ENCODE results near the gene MET. TPM values are rescaled to one million over a fixed set of nuclear protein-coding genes. Genes with fewer than 3 reads are reported as not detected.

The MET gene
- total and polyA plus RNA-seq, 2 donors (not counting 1 experiment from before 2014, with no cell fraction given), result 33.4 to 44.4 TPM

GRCh38 chr7:116802746-116803152, 130.8 kb downstream of the MET start:
- Histone ChIP-seq H3K27ac (ENCODE audit: insufficient read depth, low read length) (peak overlapping the region; percentile 34), H3K4me3 (replicated peaks in 1 of 4; ENCODE audit: control extremely low read depth in 1 of 4, insufficient read depth in 1 of 4, low read depth in 3 of 4, low read length in 4 of 4) (no peak overlapping the region), H3K79me2 (ENCODE audit: control insufficient read depth, insufficient read depth, low read length) (no peaks in the 10 kb centered on the region), H3K9ac (ENCODE audit: insufficient read depth, low read length) (peak overlapping the region; percentile 32), H3K9me3 (ENCODE audit: control insufficient read depth, insufficient read depth, low read depth, low read length) (no peaks in the 10 kb centered on the region), H4K20me1 (ENCODE audit: control insufficient read depth, extremely low read depth, insufficient read depth, low read length) (no peaks in the 10 kb centered on the region), H3K27me3 (ENCODE audit: control insufficient read depth, insufficient read depth, low read length) (no peaks in the 10 kb centered on the region), H3K4me1 (ENCODE audit: control insufficient read depth, extremely low read depth, insufficient read depth, low read length) (peaks cover 13% of the 10 kb centered on the region), H3K4me2 (ENCODE audit: extremely low read depth, insufficient read depth, low read length) (peak overlapping the region; percentile 81), H2AFZ (ENCODE audit: low read length) (no peak overlapping the region), H3K36me3 (ENCODE audit: control insufficient read depth, insufficient read depth, low read length) (no peaks in the 10 kb centered on the region)
- TF ChIP-seq EZH2 (IDR thresholded peaks at IDR 0.05; ENCODE audit: low read length, missing control alignments) (no peak), CTCF (conservative IDR thresholded peaks at IDR 0.05 in 1 of 2, IDR thresholded peaks at IDR 0.05 in 1 of 2; ENCODE audit: low read depth in 1 of 2, low read length in 2 of 2) (peak; percentile 52 to 53)
- DNase-seq (ENCODE audit: low read depth in 2 of 2), result peak; percentile 77 to 84

GRCh38 chr7:116804471-116804870, 132.5 kb downstream of the MET start:
- H2AFZ ChIP-seq (ENCODE audit: low read length), result no peak overlapping the region
- H3K9ac ChIP-seq (ENCODE audit: insufficient read depth, low read length), result no peak overlapping the region
- H3K4me1 ChIP-seq (ENCODE audit: control insufficient read depth, extremely low read depth, insufficient read depth, low read length), result peaks cover 13% of the 10 kb centered on the region
- H3K4me3 ChIP-seq (replicated peaks in 1 of 4; ENCODE audit: control extremely low read depth in 1 of 4, insufficient read depth in 1 of 4, low read depth in 3 of 4, low read length in 4 of 4), result no peak overlapping the region
- no peak for TF ChIP-seq EZH2 (IDR thresholded peaks at IDR 0.05; ENCODE audit: low read length, missing control alignments)
- TF ChIP-seq CTCF (conservative IDR thresholded peaks at IDR 0.05 in 1 of 2, IDR thresholded peaks at IDR 0.05 in 1 of 2; ENCODE audit: low read depth in 1 of 2, low read length in 2 of 2), result no peak
- no peaks in the 10 kb centered on the region for H4K20me1 ChIP-seq (ENCODE audit: control insufficient read depth, extremely low read depth, insufficient read depth, low read length)
- H3K27me3 ChIP-seq (ENCODE audit: control insufficient read depth, insufficient read depth, low read length), result no peaks in the 10 kb centered on the region
- H3K36me3 ChIP-seq (ENCODE audit: control insufficient read depth, insufficient read depth, low read length), result no peaks in the 10 kb centered on the region
- no peak overlapping the region for H3K4me2 ChIP-seq (ENCODE audit: extremely low read depth, insufficient read depth, low read length)
- no peak for DNase-seq (ENCODE audit: low read depth in 2 of 2)
- H3K9me3 ChIP-seq (ENCODE audit: control insufficient read depth, insufficient read depth, low read depth, low read length), result no peaks in the 10 kb centered on the region
- H3K79me2 ChIP-seq (ENCODE audit: control insufficient read depth, insufficient read depth, low read length), result no peaks in the 10 kb centered on the region
- no peak overlapping the region for H3K27ac ChIP-seq (ENCODE audit: insufficient read depth, low read length)

- Histone ChIP-seq H3K79me2 (ENCODE audit: control insufficient read depth, insufficient read depth, low read length) (no peaks in the 10 kb centered on the region), H3K4me3 (replicated peaks in 1 of 4; ENCODE audit: control extremely low read depth in 1 of 4, insufficient read depth in 1 of 4, low read depth in 3 of 4, low read length in 4 of 4) (no peak overlapping the region), H2AFZ (ENCODE audit: low read length) (peak overlapping the region; percentile 19), H3K4me1 (ENCODE audit: control insufficient read depth, extremely low read depth, insufficient read depth, low read length) (peaks cover 13% of the 10 kb centered on the region), H4K20me1 (ENCODE audit: control insufficient read depth, extremely low read depth, insufficient read depth, low read length) (no peaks in the 10 kb centered on the region), H3K27ac (ENCODE audit: insufficient read depth, low read length) (no peak overlapping the region), H3K9me3 (ENCODE audit: control insufficient read depth, insufficient read depth, low read depth, low read length) (no peaks in the 10 kb centered on the region), H3K27me3 (ENCODE audit: control insufficient read depth, insufficient read depth, low read length) (no peaks in the 10 kb centered on the region), H3K4me2 (ENCODE audit: extremely low read depth, insufficient read depth, low read length) (no peak overlapping the region), H3K36me3 (ENCODE audit: control insufficient read depth, insufficient read depth, low read length) (no peaks in the 10 kb centered on the region), H3K9ac (ENCODE audit: insufficient read depth, low read length) (no peak overlapping the region)
- DNase-seq (ENCODE audit: low read depth in 2 of 2), result peak; percentile 50 to 77
- no peak for TF ChIP-seq CTCF (conservative IDR thresholded peaks at IDR 0.05 in 1 of 2, IDR thresholded peaks at IDR 0.05 in 1 of 2; ENCODE audit: low read depth in 1 of 2, low read length in 2 of 2)
- TF ChIP-seq EZH2 (IDR thresholded peaks at IDR 0.05; ENCODE audit: low read length, missing control alignments), result no peak
Measured at GRCh38 chr7:116805100-116805544, 133.1 kb downstream of the MET start.

Data from fibroblast of lung (primary cell).